Brain microvascular endothelial cell (primary cell): ENCODE results near the gene MUC3A.

ENCODE experiments used
- DNase-seq: peaks from one replicate; pipeline ENCODE4 v3.0.0-alpha.2; 2020
- H3K27ac ChIP-seq: fragments of 250-450 bp; sonication (Bioruptor Pico); 2 replicates; pipeline ENCODE4 v1.5.1; 2020; ENCODE audit warnings: mild to moderate bottlenecking, moderate library complexity
- H3K27me3 ChIP-seq: fragments of 250-450 bp; sonication (Bioruptor Pico); replicated peaks from 2 replicates; pipeline ENCODE4 v1.5.1; 2020; ENCODE audit warnings: mild to moderate bottlenecking
- H3K36me3 ChIP-seq: fragments of 250-450 bp; sonication (Bioruptor Pico); replicated peaks from 2 replicates; pipeline ENCODE4 v1.5.1; 2020; ENCODE audit warnings: mild to moderate bottlenecking
- H3K4me3 ChIP-seq: 2 replicates; pipeline ENCODE4 v1.5.1; 2011; ENCODE audit warnings: low read depth, mild to moderate bottlenecking, control low read depth, low read length, moderate library complexity
- in situ Hi-C: cut with HindIII; loops from 2 replicates; pipeline ENCODE4 v1.10.0; 2017; ENCODE audit warnings: low sequenced_read_pairs, low pct_ligation_motif_present
- TF ChIP-seq, protein P1 (sequence below): IDR thresholded peaks from 2 replicates; pipeline ENCODE4 v1.5.1; 2011; ENCODE audit warnings: low read depth, mild to moderate bottlenecking, moderate library complexity, low read length, control low read depth, inconsistent platforms; ENCODE audit errors: missing control alignments

MUC3A gene

DNA sequence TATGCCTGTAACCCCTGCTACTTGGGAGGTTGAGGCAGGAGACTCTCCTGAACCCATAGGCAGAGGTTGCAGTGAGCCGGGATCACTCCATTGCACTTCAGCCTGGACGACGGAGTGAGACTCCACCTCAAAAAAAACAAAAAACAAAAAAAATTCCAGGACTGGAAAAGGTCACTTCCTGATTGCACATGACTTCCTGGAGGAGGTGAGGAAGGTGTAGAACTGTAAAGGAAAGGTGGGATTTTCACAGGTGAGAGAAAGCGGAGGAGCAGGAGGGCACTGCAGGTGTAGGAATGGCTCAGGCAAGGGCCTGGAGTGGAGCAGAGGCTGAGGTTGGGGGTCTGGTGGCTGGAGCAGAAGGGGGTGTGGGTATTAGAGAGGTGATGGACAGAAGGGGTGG is 3.2 kb upstream of the MUC3A start:
- H3K27me3 ChIP-seq = peaks cover 9% of the 10 kb centered on the region
- H3K27ac ChIP-seq = no peak overlapping the region
- H3K36me3 ChIP-seq = no peaks in the 10 kb centered on the region
- DNase-seq = no peak
- TF ChIP-seq, protein P1, sequence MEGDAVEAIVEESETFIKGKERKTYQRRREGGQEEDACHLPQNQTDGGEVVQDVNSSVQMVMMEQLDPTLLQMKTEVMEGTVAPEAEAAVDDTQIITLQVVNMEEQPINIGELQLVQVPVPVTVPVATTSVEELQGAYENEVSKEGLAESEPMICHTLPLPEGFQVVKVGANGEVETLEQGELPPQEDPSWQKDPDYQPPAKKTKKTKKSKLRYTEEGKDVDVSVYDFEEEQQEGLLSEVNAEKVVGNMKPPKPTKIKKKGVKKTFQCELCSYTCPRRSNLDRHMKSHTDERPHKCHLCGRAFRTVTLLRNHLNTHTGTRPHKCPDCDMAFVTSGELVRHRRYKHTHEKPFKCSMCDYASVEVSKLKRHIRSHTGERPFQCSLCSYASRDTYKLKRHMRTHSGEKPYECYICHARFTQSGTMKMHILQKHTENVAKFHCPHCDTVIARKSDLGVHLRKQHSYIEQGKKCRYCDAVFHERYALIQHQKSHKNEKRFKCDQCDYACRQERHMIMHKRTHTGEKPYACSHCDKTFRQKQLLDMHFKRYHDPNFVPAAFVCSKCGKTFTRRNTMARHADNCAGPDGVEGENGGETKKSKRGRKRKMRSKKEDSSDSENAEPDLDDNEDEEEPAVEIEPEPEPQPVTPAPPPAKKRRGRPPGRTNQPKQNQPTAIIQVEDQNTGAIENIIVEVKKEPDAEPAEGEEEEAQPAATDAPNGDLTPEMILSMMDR = no peak
- H3K4me3 ChIP-seq = no peak overlapping the region
- in situ Hi-C loops = no loop called here

DNA sequence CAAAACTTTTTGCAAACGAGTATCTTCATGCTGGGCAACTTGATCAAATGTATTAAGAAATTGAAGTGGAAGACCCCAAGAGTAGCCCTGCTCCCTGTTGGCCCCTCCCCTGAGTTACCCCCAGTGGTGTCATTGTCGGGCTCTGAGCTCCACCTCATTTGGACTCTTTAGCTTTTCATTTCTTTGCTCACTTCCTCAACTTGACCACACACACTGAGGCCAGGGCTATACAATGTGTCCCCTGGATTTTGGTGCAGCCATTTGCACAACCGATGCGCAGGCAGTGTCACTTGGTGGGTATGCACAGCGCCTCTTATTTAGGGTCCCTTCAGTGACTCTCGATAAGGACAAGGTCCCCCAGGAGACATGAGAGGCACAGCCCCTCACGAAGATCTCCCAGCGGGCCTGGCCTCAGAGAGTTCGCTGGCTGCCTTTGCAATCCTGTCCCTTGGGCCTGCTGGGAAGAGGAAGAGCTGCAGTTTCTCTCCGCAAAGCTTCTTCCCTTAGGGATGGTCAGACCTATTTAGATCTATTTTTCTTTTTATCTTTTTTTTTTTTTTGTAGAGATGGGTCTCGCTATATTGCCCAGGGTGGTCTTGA is 2.5 kb upstream of the MUC3A start:
- TF ChIP-seq, protein P1 = no peak
- in situ Hi-C loops = no loop called here
- no peak overlapping the region for H3K4me3 ChIP-seq

DNA sequence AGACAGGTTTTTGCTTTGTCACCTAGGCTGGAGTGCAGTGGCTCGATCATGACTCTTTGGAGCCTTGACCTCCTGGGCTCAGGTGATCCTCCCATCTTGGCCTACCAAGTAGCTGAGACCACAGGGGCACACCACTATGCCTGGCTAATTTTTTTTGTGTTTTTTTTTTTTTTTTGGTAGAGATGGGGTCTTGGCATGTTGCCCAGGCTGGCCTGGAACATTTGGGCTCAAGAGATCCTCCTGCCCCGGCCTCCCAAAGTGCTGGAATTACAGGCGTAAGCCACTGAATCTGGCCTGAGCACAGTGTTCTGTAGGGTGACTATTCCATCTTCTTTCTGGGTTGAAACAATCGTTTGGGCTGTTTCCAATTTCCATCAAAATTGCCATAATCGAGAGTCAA is 1.5 kb upstream of the MUC3A start:
- Histone ChIP-seq H3K36me3 (no peaks in the 10 kb centered on the region), H3K27ac (no peak overlapping the region), H3K4me3 (no peak overlapping the region), H3K27me3 (peaks cover 9% of the 10 kb centered on the region)
- no peak for DNase-seq
- in situ Hi-C loops = no loop called here
- TF ChIP-seq, protein P1 = no peak

More for the DNA sequence above, 2.5 kb upstream of the MUC3A start:
- DNase-seq = no peak
- peaks cover 9% of the 10 kb centered on the region for H3K27me3 ChIP-seq
- H3K36me3 ChIP-seq = no peaks in the 10 kb centered on the region
- H3K27ac ChIP-seq = no peak overlapping the region

DNA sequence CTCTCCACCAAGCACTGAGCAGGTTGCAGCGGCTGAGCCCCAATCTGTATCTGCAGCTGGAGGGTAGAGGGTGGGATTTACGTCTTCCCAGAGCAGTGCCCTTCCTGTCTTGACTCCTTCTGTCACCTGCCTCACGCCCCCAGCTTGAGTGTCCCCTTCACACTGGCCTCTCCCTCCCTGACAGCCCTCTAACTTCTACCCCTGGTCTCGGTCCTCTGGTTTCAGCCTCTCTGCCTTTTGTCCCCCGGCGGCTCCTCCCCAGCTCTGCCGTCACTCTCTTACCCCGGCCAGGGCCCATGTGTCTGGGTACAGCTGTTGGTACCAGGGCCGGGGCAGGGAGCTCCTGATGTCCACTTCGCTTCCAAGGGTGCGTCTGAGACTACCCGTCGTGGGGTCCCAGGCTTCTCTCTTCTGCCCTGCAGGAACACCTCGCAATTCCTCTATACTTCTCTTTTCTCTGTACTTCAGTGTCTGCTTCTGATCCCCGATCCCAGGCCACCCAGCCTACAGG is 654 bp downstream of the MUC3A start:
- peaks cover 9% of the 10 kb centered on the region for H3K27me3 ChIP-seq
- no peaks in the 10 kb centered on the region for H3K36me3 ChIP-seq
- no peak overlapping the region for H3K4me3 ChIP-seq
- in situ Hi-C loops = no loop called here
- no peak for DNase-seq
- TF ChIP-seq, protein P1 = no peak
- H3K27ac ChIP-seq = no peak overlapping the region

GRCh38 chr7:100951172-100951571 is 1.8 kb downstream of the MUC3A start:
- TF ChIP-seq, protein P1 = no peak
- Histone ChIP-seq H3K27ac (no peak overlapping the region), H3K36me3 (no peaks in the 10 kb centered on the region), H3K4me3 (no peak overlapping the region), H3K27me3 (peaks cover 9% of the 10 kb centered on the region)
- DNase-seq = no peak
- in situ Hi-C loops = no loop called here
